H9 (cell line): Measurements from ENCODE around the gene ANKH. TPM values are rescaled to one million over a fixed set of nuclear protein-coding genes. Genes with fewer than 3 reads are reported as not detected.

Experiments used
- DNase-seq: peaks from one replicate; pipeline ENCODE4 v3.0.0-alpha.2; 2017
- H2AFZ ChIP-seq: one replicate; pipeline ENCODE4 v1.6.1; 2013; ENCODE audit warnings: mild to moderate bottlenecking, low read length, control low read depth, moderate library complexity
- H2AK5ac ChIP-seq: 2 replicates; pipeline ENCODE4 v1.6.1; 2013; ENCODE audit warnings: low read length, control low read depth, mixed read lengths; ENCODE audit not compliant: insufficient read length
- H2BK120ac ChIP-seq: one replicate; pipeline ENCODE4 v1.6.1; 2013; ENCODE audit warnings: low read depth, mild to moderate bottlenecking, low read length, control low read depth, inconsistent platforms; ENCODE audit not compliant: poor library complexity, severe bottlenecking
- H2BK12ac ChIP-seq: 2 replicates; pipeline ENCODE4 v1.6.1; 2013; ENCODE audit warnings: low read length, control low read depth, mixed read lengths, low read depth; ENCODE audit not compliant: insufficient read length
- H2BK15ac ChIP-seq: 2 replicates; pipeline ENCODE4 v1.6.1; 2013; ENCODE audit warnings: low read depth, low read length, control low read depth
- H2BK20ac ChIP-seq: one replicate; pipeline ENCODE4 v1.6.1; 2013; ENCODE audit warnings: low read depth, mild to moderate bottlenecking, low read length, control low read depth, inconsistent platforms; ENCODE audit not compliant: poor library complexity, severe bottlenecking
- H2BK5ac ChIP-seq: 2 replicates; pipeline ENCODE4 v1.6.1; 2013; ENCODE audit warnings: low read length, control low read depth, mixed read lengths; ENCODE audit not compliant: insufficient read length
- H3K14ac ChIP-seq: 2 replicates; pipeline ENCODE4 v1.6.1; 2013; ENCODE audit warnings: low read length, control low read depth; ENCODE audit not compliant: insufficient read depth
- H3K18ac ChIP-seq: 2 replicates; pipeline ENCODE4 v1.6.1; 2013; ENCODE audit warnings: low read depth, mild to moderate bottlenecking, mixed read lengths, low read length, control low read depth; ENCODE audit not compliant: insufficient read length
- H3K23ac ChIP-seq: 2 replicates; pipeline ENCODE4 v1.6.1; 2013; ENCODE audit warnings: low read length, control low read depth, mixed read lengths, low read depth; ENCODE audit not compliant: insufficient read length
- H3K23me2 ChIP-seq: 2 replicates; pipeline ENCODE4 v1.6.1; 2013; ENCODE audit warnings: low read depth, mild to moderate bottlenecking, mixed read lengths, low read length, control low read depth; ENCODE audit not compliant: insufficient read length, poor library complexity, severe bottlenecking
- H3K27ac ChIP-seq: 2 replicates; pipeline ENCODE4 v1.5.1; 2013; ENCODE audit warnings: low read length, control low read depth, mixed read lengths, low read depth; ENCODE audit not compliant: insufficient read length
- H3K27me3 ChIP-seq: 2 replicates; pipeline ENCODE4 v1.6.1; 2013; ENCODE audit warnings: low read length, control low read depth, inconsistent platforms; ENCODE audit not compliant: insufficient read depth
- H3K4ac ChIP-seq: 2 replicates; pipeline ENCODE4 v1.6.1; 2013; ENCODE audit warnings: low read depth, mild to moderate bottlenecking, control low read depth, inconsistent platforms, low read length, moderate library complexity
- H3K4me1 ChIP-seq: 2 replicates; pipeline ENCODE4 v1.6.1; 2013; ENCODE audit warnings: low read length, control low read depth, inconsistent platforms; ENCODE audit not compliant: insufficient read depth
- H3K4me2 ChIP-seq: 2 replicates; pipeline ENCODE4 v1.6.1; 2013; ENCODE audit warnings: low read length, control low read depth, mixed read lengths; ENCODE audit not compliant: insufficient read length, insufficient read depth
- H3K56ac ChIP-seq: 2 replicates; pipeline ENCODE4 v1.6.1; 2013; ENCODE audit warnings: low read depth, mild to moderate bottlenecking, mixed read lengths, low read length, control low read depth; ENCODE audit not compliant: insufficient read length
- H3K79me1 ChIP-seq: 2 replicates; pipeline ENCODE4 v1.6.1; 2013; ENCODE audit warnings: low read depth, mild to moderate bottlenecking, moderate library complexity, low read length, control low read depth, inconsistent platforms; ENCODE audit not compliant: insufficient read depth, poor library complexity, severe bottlenecking
- H3K79me2 ChIP-seq: 2 replicates; pipeline ENCODE4 v1.6.1; 2013; ENCODE audit warnings: low read length, control low read depth, inconsistent platforms; ENCODE audit not compliant: insufficient read depth
- H3K9ac ChIP-seq: 2 replicates; pipeline ENCODE4 v1.6.1; 2013; ENCODE audit warnings: low read length, control low read depth, mixed read lengths; ENCODE audit not compliant: insufficient read length; ENCODE audit errors: extremely low read depth
- H3K9me3 ChIP-seq: one replicate; pipeline ENCODE4 v1.6.1; 2013; ENCODE audit warnings: low read depth, low read length, inconsistent platforms; ENCODE audit not compliant: control insufficient read depth
- H3T11ph ChIP-seq: one replicate; pipeline ENCODE4 v1.6.1; 2013; ENCODE audit warnings: mild to moderate bottlenecking, low read length, control low read depth, inconsistent platforms
- H4K20me1 ChIP-seq: one replicate; pipeline ENCODE4 v1.6.1; 2013; ENCODE audit not compliant: control insufficient read depth, insufficient read length, insufficient read depth
- H4K5ac ChIP-seq: 2 replicates; pipeline ENCODE4 v1.6.1; 2013; ENCODE audit warnings: low read depth, mild to moderate bottlenecking, mixed read lengths, low read length, control low read depth; ENCODE audit not compliant: insufficient read length
- H4K8ac ChIP-seq: replicated peaks from 2 replicates; pipeline ENCODE4 v1.6.1; 2013; ENCODE audit warnings: low read length, control low read depth, mixed read lengths, low read depth; ENCODE audit not compliant: insufficient read length
- H4K91ac ChIP-seq: 2 replicates; pipeline ENCODE4 v1.6.1; 2013; ENCODE audit warnings: low read depth, mild to moderate bottlenecking, moderate library complexity, mixed read lengths, low read length, control low read depth; ENCODE audit not compliant: insufficient read length
- H3K27ac Mint-ChIP-seq, 3 experiments: 2 replicates in 2 of 3; 3 replicates in 1 of 3; pipeline ENCODE4 v1.8.0; 2020 to 2021; ENCODE audit warnings: mixed read lengths in 3 of 3, mild to moderate bottlenecking in 1 of 3, moderate library complexity in 1 of 3
- H3K27me3 Mint-ChIP-seq: 2 replicates; pipeline ENCODE4 v1.8.0; 2021; ENCODE audit warnings: low read depth, mild to moderate bottlenecking, moderate library complexity, mixed read lengths
- H3K36me3 Mint-ChIP-seq, 3 experiments: 2 replicates in 2 of 3; 3 replicates in 1 of 3; pipeline ENCODE4 v1.8.0; 2020 to 2021; ENCODE audit warnings: low read depth in 3 of 3, mixed read lengths in 3 of 3; ENCODE audit not compliant: insufficient read depth in 1 of 3
- H3K4me1 Mint-ChIP-seq, 2 experiments: 2 replicates each; pipeline ENCODE4 v1.8.0; 2020; ENCODE audit warnings: mixed read lengths in 2 of 2
- H3K4me3 Mint-ChIP-seq, 2 experiments: 2 replicates in 1 of 2; 3 replicates in 1 of 2; pipeline ENCODE4 v1.8.0; 2020 to 2021; ENCODE audit warnings: mild to moderate bottlenecking in 2 of 2, mixed read lengths in 2 of 2, moderate library complexity in 1 of 2
- H3K9me3 Mint-ChIP-seq, 2 experiments: 2 replicates in 1 of 2; 3 replicates in 1 of 2; pipeline ENCODE4 v1.8.0; 2020; ENCODE audit warnings: mild to moderate bottlenecking in 2 of 2, mixed read lengths in 2 of 2, moderate library complexity in 1 of 2
- WGBS: extraction: QIAGEN DNeasy Blood & Tissue Kit; methylation state at CpG from one replicate; pipeline ENCODE4 v1.1.7; 2013; ENCODE audit warnings: missing lambda C conversion rate, low lambda C conversion rate, mixed read lengths; ENCODE audit not compliant: insufficient read length; ENCODE audit errors: extremely low coverage; 5-methylcytosine and 5-hydroxymethylcytosine counted together
- total RNA-seq: library from RNA; stranded (reverse); gene quantifications from 2 replicates; pipeline ENCODE4 v1.2.1, GENCODE V29; 2021
- TF ChIP-seq, protein P1 (sequence below): fragments of 200-600 bp; sonication (generic); conservative IDR thresholded peaks from 3 replicates; pipeline ENCODE4 v1.8.0; 2021; ENCODE audit warnings: antibody characterized with exemption, mild to moderate bottlenecking

The ANKH gene
- total RNA-seq, 1 experiment from 2014 or later = 9.6 TPM

GRCh38 chr5:14816374-14816998 is 55.1 kb downstream of the ANKH start:
- H3K79me2 ChIP-seq = no peaks in the 10 kb centered on the region
- H3T11ph ChIP-seq = no peak overlapping the region
- TF ChIP-seq, protein P1, sequence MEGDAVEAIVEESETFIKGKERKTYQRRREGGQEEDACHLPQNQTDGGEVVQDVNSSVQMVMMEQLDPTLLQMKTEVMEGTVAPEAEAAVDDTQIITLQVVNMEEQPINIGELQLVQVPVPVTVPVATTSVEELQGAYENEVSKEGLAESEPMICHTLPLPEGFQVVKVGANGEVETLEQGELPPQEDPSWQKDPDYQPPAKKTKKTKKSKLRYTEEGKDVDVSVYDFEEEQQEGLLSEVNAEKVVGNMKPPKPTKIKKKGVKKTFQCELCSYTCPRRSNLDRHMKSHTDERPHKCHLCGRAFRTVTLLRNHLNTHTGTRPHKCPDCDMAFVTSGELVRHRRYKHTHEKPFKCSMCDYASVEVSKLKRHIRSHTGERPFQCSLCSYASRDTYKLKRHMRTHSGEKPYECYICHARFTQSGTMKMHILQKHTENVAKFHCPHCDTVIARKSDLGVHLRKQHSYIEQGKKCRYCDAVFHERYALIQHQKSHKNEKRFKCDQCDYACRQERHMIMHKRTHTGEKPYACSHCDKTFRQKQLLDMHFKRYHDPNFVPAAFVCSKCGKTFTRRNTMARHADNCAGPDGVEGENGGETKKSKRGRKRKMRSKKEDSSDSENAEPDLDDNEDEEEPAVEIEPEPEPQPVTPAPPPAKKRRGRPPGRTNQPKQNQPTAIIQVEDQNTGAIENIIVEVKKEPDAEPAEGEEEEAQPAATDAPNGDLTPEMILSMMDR = no peak
- H3K9ac ChIP-seq = no peak overlapping the region
- no peaks in the 10 kb centered on the region for H3K9me3 ChIP-seq
- H3K9me3 Mint-ChIP-seq = no peaks in the 10 kb centered on the region
- H2BK12ac ChIP-seq = no peak overlapping the region
- no peak overlapping the region for H3K23ac ChIP-seq
- WGBS = no CpG with 5 or more reads among the region's 11 CpGs
- H3K4ac ChIP-seq = no peak overlapping the region
- no peak overlapping the region for H3K18ac ChIP-seq
- H4K20me1 ChIP-seq = no peaks in the 10 kb centered on the region
- no peaks in the 10 kb centered on the region for H3K79me1 ChIP-seq
- no peak overlapping the region for H2AFZ ChIP-seq
- H3K23me2 ChIP-seq = no peaks in the 10 kb centered on the region
- H2BK20ac ChIP-seq = no peak overlapping the region
- no peaks in the 10 kb centered on the region for H3K27me3 ChIP-seq
- no peak overlapping the region for H3K27ac ChIP-seq
- no peak overlapping the region for H2AK5ac ChIP-seq
- H3K14ac ChIP-seq = no peak overlapping the region
- H3K4me3 Mint-ChIP-seq = no peak overlapping the region
- no peak overlapping the region for H4K91ac ChIP-seq
- H2BK15ac ChIP-seq = no peak overlapping the region
- DNase-seq = no peak
- H3K27me3 Mint-ChIP-seq = no peaks in the 10 kb centered on the region
- no peak overlapping the region for H3K27ac Mint-ChIP-seq
- H3K4me1 Mint-ChIP-seq = peaks cover 2 to 3% of the 10 kb centered on the region in 2 experiments; a peak in 2 of 4 replicates
- no peaks in the 10 kb centered on the region for H3K4me1 ChIP-seq
- H4K8ac ChIP-seq = no peak overlapping the region
- H2BK5ac ChIP-seq = no peak overlapping the region
- H2BK120ac ChIP-seq = no peak overlapping the region
- H4K5ac ChIP-seq = no peak overlapping the region
- H3K56ac ChIP-seq = no peak overlapping the region
- H3K36me3 Mint-ChIP-seq = no peaks in the 10 kb centered on the region
- no peak overlapping the region for H3K4me2 ChIP-seq
